SU-DHL-6 (cell line): Measurements from ENCODE around the gene DYNLT1.
"Not testable (repeated sequence)": the region's sequence is repeated elsewhere in the genome, so short reads cannot be mapped to it uniquely, and the experiment has no call there.

Experiments used
- CTCF ChIP-seq: fragments of 200-600 bp; sonication (generic); IDR thresholded peaks from one replicate; pipeline ENCODE4 v1.5.1; 2017; ENCODE audit warnings: antibody characterized with exemption, mild to moderate bottlenecking, low read length, moderate library complexity; ENCODE audit not compliant: insufficient read depth, poor library complexity, severe bottlenecking
- EZH2phosphoT487 ChIP-seq: fragments of 200-600 bp; sonication (generic), shearing (Covaris generic); conservative IDR thresholded peaks from 2 replicates; pipeline ENCODE4 v1.6.1; 2018; ENCODE audit warnings: mild to moderate bottlenecking, antibody characterized with exemption, low read length, moderate library complexity, mixed read lengths

DNA sequence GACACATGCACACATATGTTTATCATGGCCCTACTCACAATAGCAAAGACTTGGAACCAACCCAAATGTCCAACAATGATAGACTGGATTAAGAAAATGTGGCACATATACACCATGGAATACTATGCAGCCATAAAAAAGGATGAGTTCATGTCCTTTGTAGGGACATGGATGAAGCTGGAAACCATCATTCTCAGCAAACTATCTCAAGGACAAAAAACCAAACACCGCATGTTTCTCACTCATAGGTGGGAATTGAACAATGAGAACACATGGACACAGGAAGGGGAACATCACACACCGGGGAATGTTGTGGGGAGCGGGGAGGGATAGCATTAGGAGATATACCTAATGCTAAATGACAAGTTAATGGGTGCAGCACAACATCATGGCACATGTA is 32.6 kb upstream of the DYNLT1 start:
- TF ChIP-seq CTCF, EZH2phosphoT487: not testable (repeated sequence)
